GM23338 (cell line): ENCODE results near the gene RNF130. TPM values are rescaled to one million over a fixed set of nuclear protein-coding genes. Genes with fewer than 3 reads are reported as not detected.

Experiments used
- ATAC-seq: fragments of 200-7000 bp; cut with Tn5 transposase; 3 replicates; pipeline ENCODE4 v1.9.1; 2020
- DNase-seq: peaks from one replicate; pipeline ENCODE4 v3.0.0-alpha.2; 2015; ENCODE audit warnings: low spot score
- H2AFZ ChIP-seq: fragments of 200-600 bp; sonication (generic); 2 replicates; pipeline ENCODE4 v1.8.0; 2016; ENCODE audit warnings: antibody characterized with exemption, mild to moderate bottlenecking, moderate library complexity
- H3F3A ChIP-seq: fragments of 200-600 bp; sonication (generic); replicated peaks from 2 replicates; pipeline ENCODE4 v1.8.0; 2017; ENCODE audit warnings: antibody characterized with exemption, mixed run types, low read depth
- H3K27ac ChIP-seq: fragments of 200-600 bp; sonication (generic); 2 replicates; pipeline ENCODE4 v1.6.1; 2016; ENCODE audit warnings: low read depth
- H3K27me3 ChIP-seq: fragments of 200-600 bp; sonication (generic); 2 replicates; pipeline ENCODE4 v1.8.0; 2016; ENCODE audit warnings: mild to moderate bottlenecking, mixed run types, moderate library complexity; ENCODE audit not compliant: insufficient read depth
- H3K36me3 ChIP-seq: fragments of 200-600 bp; sonication (generic); 2 replicates; pipeline ENCODE4 v1.8.0; 2016; ENCODE audit warnings: mild to moderate bottlenecking; ENCODE audit not compliant: insufficient read depth
- H3K4me1 ChIP-seq: fragments of 200-600 bp; sonication (generic); 2 replicates; pipeline ENCODE4 v1.8.0; 2016; ENCODE audit warnings: mild to moderate bottlenecking, moderate library complexity; ENCODE audit not compliant: insufficient read depth
- H3K4me2 ChIP-seq: fragments of 200-600 bp; sonication (generic); 2 replicates; pipeline ENCODE4 v1.7.1; 2017; ENCODE audit warnings: mixed run types
- H3K4me3 ChIP-seq: fragments of 200-600 bp; sonication (generic); 2 replicates; pipeline ENCODE4 v1.6.1; 2016; ENCODE audit warnings: mixed run types
- H3K79me2 ChIP-seq: fragments of 200-600 bp; sonication (generic); replicated peaks from 2 replicates; pipeline ENCODE4 v1.8.0; 2017; ENCODE audit warnings: mild to moderate bottlenecking; ENCODE audit not compliant: insufficient read depth
- H3K9me2 ChIP-seq: fragments of 200-600 bp; sonication (generic); 2 replicates; pipeline ENCODE4 v1.8.0; 2017; ENCODE audit not compliant: insufficient read depth
- H4K20me1 ChIP-seq: fragments of 200-600 bp; sonication (generic); replicated peaks from 2 replicates; pipeline ENCODE4 v1.8.0; 2017; ENCODE audit warnings: mild to moderate bottlenecking; ENCODE audit not compliant: insufficient read depth
- H3K27ac Mint-ChIP-seq: 2 replicates; pipeline ENCODE4 v1.8.0; 2020; ENCODE audit warnings: inconsistent platforms, mild to moderate bottlenecking, moderate library complexity, mixed read lengths
- H3K27me3 Mint-ChIP-seq: 3 replicates; pipeline ENCODE4 v1.8.0; 2022; ENCODE audit warnings: low read depth, mild to moderate bottlenecking, moderate library complexity, mixed read lengths, inconsistent platforms; ENCODE audit not compliant: insufficient read depth, poor library complexity
- H3K36me3 Mint-ChIP-seq: 3 replicates; pipeline ENCODE4 v1.8.0; 2021; ENCODE audit warnings: low read depth, mild to moderate bottlenecking, inconsistent platforms, moderate library complexity, mixed read lengths
- H3K4me1 Mint-ChIP-seq: 3 replicates; pipeline ENCODE4 v1.8.0; 2020; ENCODE audit warnings: mild to moderate bottlenecking, inconsistent platforms, mixed read lengths
- H3K4me3 Mint-ChIP-seq: 3 replicates; pipeline ENCODE4 v1.8.0; 2021; ENCODE audit warnings: moderate library complexity, mild to moderate bottlenecking, inconsistent platforms, mixed read lengths
- H3K9me3 Mint-ChIP-seq: 3 replicates; pipeline ENCODE4 v1.8.0; 2020; ENCODE audit warnings: moderate library complexity, mild to moderate bottlenecking, inconsistent platforms, mixed read lengths
- CREB1 ChIP-seq: fragments of 250-450 bp; sonication (Bioruptor Pico); IDR thresholded peaks from 2 replicates; pipeline ENCODE4 v1.5.0; 2020; ENCODE audit warnings: low read depth, mild to moderate bottlenecking, moderate library complexity
- CTCF ChIP-seq, 2 experiments: fragments of 200-600 bp in 1 of 2; sonication (generic) in 1 of 2; conservative IDR thresholded peaks; 2 replicates each; pipeline versions ENCODE4 v1.5.1 to v1.6.1; 2016 to 2017; ENCODE audit warnings: antibody characterized with exemption in 2 of 2, low read depth in 2 of 2, mild to moderate bottlenecking in 2 of 2, moderate library complexity in 1 of 2
- ETS1 ChIP-seq: IDR thresholded peaks from 2 replicates; pipeline ENCODE4 v1.6.1; 2016; ENCODE audit warnings: antibody characterized with exemption
- EZH2 ChIP-seq: fragments of 200-600 bp; sonication (generic); IDR thresholded peaks from one replicate; pipeline ENCODE4 v1.8.0; 2017; ENCODE audit warnings: antibody characterized with exemption, mild to moderate bottlenecking, low read depth; ENCODE audit not compliant: unreplicated experiment
- JUNB ChIP-seq: IDR thresholded peaks from one replicate; pipeline ENCODE4 v1.6.1; 2016; ENCODE audit warnings: antibody characterized with exemption; ENCODE audit not compliant: unreplicated experiment
- NANOG ChIP-seq: IDR thresholded peaks from 2 replicates; pipeline ENCODE4 v1.6.1; 2016; ENCODE audit warnings: antibody characterized with exemption, borderline replicate concordance
- POLR2AphosphoS5 ChIP-seq: IDR thresholded peaks from 2 replicates; pipeline ENCODE4 v1.6.1; 2016; ENCODE audit warnings: antibody characterized with exemption, low read depth
- REST ChIP-seq: IDR thresholded peaks from one replicate; pipeline ENCODE4 v1.6.1; 2018; ENCODE audit warnings: antibody characterized with exemption; ENCODE audit not compliant: unreplicated experiment
- ZNF114 ChIP-seq: fragments of 250-450 bp; sonication (Bioruptor Pico); IDR thresholded peaks from 2 replicates; pipeline ENCODE4 v1.5.0; 2020; ENCODE audit warnings: mild to moderate bottlenecking, moderate library complexity
- ZNF462 ChIP-seq: fragments of 250-450 bp; sonication (Bioruptor Pico); IDR thresholded peaks from 2 replicates; pipeline ENCODE4 v1.5.0; 2020; ENCODE audit warnings: mild to moderate bottlenecking, moderate library complexity
- polyA plus RNA-seq: library from polyadenylated mRNA; unstranded; fragments of >200 nt; fragmentation: Nextera tagmentation; extraction: Ambion mirVana; gene quantifications from 2 replicates; pipeline ENCODE4 v1.2.1, GENCODE V29; 2016
- total RNA-seq: library from RNA; depleted of rRNA; stranded (reverse); fragments of >200 nt; shearing (Covaris generic); gene quantifications from 2 replicates; pipeline ENCODE4 v1.2.3, GENCODE V29; 2014

The RNF130 gene
- total and polyA plus RNA-seq, 2 experiments from 2014 or later, result 60.1 to 97.3 TPM

- ATAC-seq, result no peak
- H3K4me3 ChIP-seq, result no peak overlapping the region
- H3K79me2 ChIP-seq, result peaks cover 100% of the 10 kb centered on the region
- H2AFZ ChIP-seq, result no peak overlapping the region
- H3K9me2 ChIP-seq, result no peaks in the 10 kb centered on the region
- Mint-ChIP-seq H3K4me3 (no peak overlapping the region), H3K4me1 (peaks cover 64% of the 10 kb centered on the region), H3K27me3 (no peaks in the 10 kb centered on the region), H3K36me3 (no peaks in the 10 kb centered on the region), H3K27ac (peak overlapping the region; percentile 21; the same call in 1 of the 2 replicates), H3K9me3 (no peaks in the 10 kb centered on the region)
- H3K27ac ChIP-seq, result peak overlapping the region; percentile 67; the same call in 1 of the 2 replicates
- H3K36me3 ChIP-seq, result no peaks in the 10 kb centered on the region
- no peak for TF ChIP-seq CTCF (conservative IDR thresholded peaks at IDR 0.05; ENCODE audit: low read depth in 2 of 2)
- no peak for TF ChIP-seq REST
- no peak for TF ChIP-seq NANOG
- TF ChIP-seq ETS1, result no peak
- no peak for TF ChIP-seq JUNB
- TF ChIP-seq EZH2, result no peak
- no peak for TF ChIP-seq CREB1 (CRISPR knock-in tag)
- TF ChIP-seq ZNF462 (CRISPR knock-in tag), result no peak
- no peak for TF ChIP-seq ZNF114
- no peak for TF ChIP-seq POLR2AphosphoS5
- DNase-seq, result no peak
- peak overlapping the region; percentile 61; the same call in 1 of the 2 replicates for H3K4me2 ChIP-seq
- H3K27me3 ChIP-seq, result no peaks in the 10 kb centered on the region
- peaks cover 58% of the 10 kb centered on the region for H3K4me1 ChIP-seq
- H3F3A ChIP-seq, result no peaks in the 10 kb centered on the region
- peaks cover 46% of the 10 kb centered on the region for H4K20me1 ChIP-seq
Measured at GRCh38 chr5:180060192-180060591, 11.4 kb downstream of the RNF130 start.
